GM23338 (cell line): ENCODE measurements around the gene MAS1L. TPM values are rescaled to one million over a fixed set of nuclear protein-coding genes. Genes with fewer than 3 reads are reported as not detected.

Experiments
- ATAC-seq: fragments of 200-7000 bp; cut with Tn5 transposase; 3 replicates; pipeline ENCODE4 v1.9.1; 2020
- DNase-seq: peaks from one replicate; pipeline ENCODE4 v3.0.0-alpha.2; 2015; ENCODE audit warnings: low spot score
- H2AFZ ChIP-seq: fragments of 200-600 bp; sonication (generic); 2 replicates; pipeline ENCODE4 v1.8.0; 2016; ENCODE audit warnings: antibody characterized with exemption, mild to moderate bottlenecking, moderate library complexity
- H3F3A ChIP-seq: fragments of 200-600 bp; sonication (generic); replicated peaks from 2 replicates; pipeline ENCODE4 v1.8.0; 2017; ENCODE audit warnings: antibody characterized with exemption, mixed run types, low read depth
- H3K27ac ChIP-seq: fragments of 200-600 bp; sonication (generic); 2 replicates; pipeline ENCODE4 v1.6.1; 2016; ENCODE audit warnings: low read depth
- H3K27me3 ChIP-seq: fragments of 200-600 bp; sonication (generic); 2 replicates; pipeline ENCODE4 v1.8.0; 2016; ENCODE audit warnings: mild to moderate bottlenecking, mixed run types, moderate library complexity; ENCODE audit not compliant: insufficient read depth
- H3K36me3 ChIP-seq: fragments of 200-600 bp; sonication (generic); 2 replicates; pipeline ENCODE4 v1.8.0; 2016; ENCODE audit warnings: mild to moderate bottlenecking; ENCODE audit not compliant: insufficient read depth
- H3K4me1 ChIP-seq: fragments of 200-600 bp; sonication (generic); 2 replicates; pipeline ENCODE4 v1.8.0; 2016; ENCODE audit warnings: mild to moderate bottlenecking, moderate library complexity; ENCODE audit not compliant: insufficient read depth
- H3K4me2 ChIP-seq: fragments of 200-600 bp; sonication (generic); 2 replicates; pipeline ENCODE4 v1.7.1; 2017; ENCODE audit warnings: mixed run types
- H3K4me3 ChIP-seq: fragments of 200-600 bp; sonication (generic); 2 replicates; pipeline ENCODE4 v1.6.1; 2016; ENCODE audit warnings: mixed run types
- H3K79me2 ChIP-seq: fragments of 200-600 bp; sonication (generic); replicated peaks from 2 replicates; pipeline ENCODE4 v1.8.0; 2017; ENCODE audit warnings: mild to moderate bottlenecking; ENCODE audit not compliant: insufficient read depth
- H3K9me2 ChIP-seq: fragments of 200-600 bp; sonication (generic); 2 replicates; pipeline ENCODE4 v1.8.0; 2017; ENCODE audit not compliant: insufficient read depth
- H4K20me1 ChIP-seq: fragments of 200-600 bp; sonication (generic); replicated peaks from 2 replicates; pipeline ENCODE4 v1.8.0; 2017; ENCODE audit warnings: mild to moderate bottlenecking; ENCODE audit not compliant: insufficient read depth
- H3K27ac Mint-ChIP-seq: 2 replicates; pipeline ENCODE4 v1.8.0; 2020; ENCODE audit warnings: inconsistent platforms, mild to moderate bottlenecking, moderate library complexity, mixed read lengths
- H3K27me3 Mint-ChIP-seq: 3 replicates; pipeline ENCODE4 v1.8.0; 2022; ENCODE audit warnings: low read depth, mild to moderate bottlenecking, moderate library complexity, mixed read lengths, inconsistent platforms; ENCODE audit not compliant: insufficient read depth, poor library complexity
- H3K36me3 Mint-ChIP-seq: 3 replicates; pipeline ENCODE4 v1.8.0; 2021; ENCODE audit warnings: low read depth, mild to moderate bottlenecking, inconsistent platforms, moderate library complexity, mixed read lengths
- H3K4me1 Mint-ChIP-seq: 3 replicates; pipeline ENCODE4 v1.8.0; 2020; ENCODE audit warnings: mild to moderate bottlenecking, inconsistent platforms, mixed read lengths
- H3K4me3 Mint-ChIP-seq: 3 replicates; pipeline ENCODE4 v1.8.0; 2021; ENCODE audit warnings: moderate library complexity, mild to moderate bottlenecking, inconsistent platforms, mixed read lengths
- H3K9me3 Mint-ChIP-seq: 3 replicates; pipeline ENCODE4 v1.8.0; 2020; ENCODE audit warnings: moderate library complexity, mild to moderate bottlenecking, inconsistent platforms, mixed read lengths
- CREB1 ChIP-seq: fragments of 250-450 bp; sonication (Bioruptor Pico); IDR thresholded peaks from 2 replicates; pipeline ENCODE4 v1.5.0; 2020; ENCODE audit warnings: low read depth, mild to moderate bottlenecking, moderate library complexity
- CTCF ChIP-seq, 2 experiments: fragments of 200-600 bp in 1 of 2; sonication (generic) in 1 of 2; conservative IDR thresholded peaks; 2 replicates each; pipeline versions ENCODE4 v1.5.1 to v1.6.1; 2016 to 2017; ENCODE audit warnings: antibody characterized with exemption in 2 of 2, low read depth in 2 of 2, mild to moderate bottlenecking in 2 of 2, moderate library complexity in 1 of 2
- EZH2 ChIP-seq: fragments of 200-600 bp; sonication (generic); IDR thresholded peaks from one replicate; pipeline ENCODE4 v1.8.0; 2017; ENCODE audit warnings: antibody characterized with exemption, mild to moderate bottlenecking, low read depth; ENCODE audit not compliant: unreplicated experiment
- EZH2phosphoT487 ChIP-seq: fragments of 200-600 bp; sonication (generic); IDR thresholded peaks from one replicate; pipeline ENCODE4 v1.8.1; 2018; ENCODE audit warnings: antibody characterized with exemption; ENCODE audit not compliant: unreplicated experiment
- JUNB ChIP-seq: IDR thresholded peaks from one replicate; pipeline ENCODE4 v1.6.1; 2016; ENCODE audit warnings: antibody characterized with exemption; ENCODE audit not compliant: unreplicated experiment
- NANOG ChIP-seq: IDR thresholded peaks from 2 replicates; pipeline ENCODE4 v1.6.1; 2016; ENCODE audit warnings: antibody characterized with exemption, borderline replicate concordance
- POLR2AphosphoS5 ChIP-seq: IDR thresholded peaks from 2 replicates; pipeline ENCODE4 v1.6.1; 2016; ENCODE audit warnings: antibody characterized with exemption, low read depth
- REST ChIP-seq: IDR thresholded peaks from one replicate; pipeline ENCODE4 v1.6.1; 2018; ENCODE audit warnings: antibody characterized with exemption; ENCODE audit not compliant: unreplicated experiment
- STAT1 ChIP-seq: IDR thresholded peaks from one replicate; pipeline ENCODE4 v1.6.1; 2016; ENCODE audit warnings: antibody characterized with exemption; ENCODE audit not compliant: unreplicated experiment
- ZNF331 ChIP-seq: fragments of 250-450 bp; sonication (Bioruptor Pico); IDR thresholded peaks from 2 replicates; pipeline ENCODE4 v1.5.0; 2020; ENCODE audit warnings: low read depth, mild to moderate bottlenecking, moderate library complexity
- ZNF462 ChIP-seq: fragments of 250-450 bp; sonication (Bioruptor Pico); IDR thresholded peaks from 2 replicates; pipeline ENCODE4 v1.5.0; 2020; ENCODE audit warnings: mild to moderate bottlenecking, moderate library complexity
- polyA plus RNA-seq: library from polyadenylated mRNA; unstranded; fragments of >200 nt; fragmentation: Nextera tagmentation; extraction: Ambion mirVana; gene quantifications from 2 replicates; pipeline ENCODE4 v1.2.1, GENCODE V29; 2016
- total RNA-seq: library from RNA; depleted of rRNA; stranded (reverse); fragments of >200 nt; shearing (Covaris generic); gene quantifications from 2 replicates; pipeline ENCODE4 v1.2.3, GENCODE V29; 2014

Gene MAS1L
- total and polyA plus RNA-seq, 2 experiments from 2014 or later: not detected

GRCh38 chr6:29490055-29490454, 2.3 kb upstream of the MAS1L start (continued):
- TF ChIP-seq CTCF (conservative IDR thresholded peaks at IDR 0.05; ENCODE audit: low read depth in 2 of 2) (no peak), EZH2 (no peak)

GRCh38 chr6:29489286-29489685, 1.5 kb upstream of the MAS1L start:
- no peak for TF ChIP-seq REST
- no peak for TF ChIP-seq ZNF331 (CRISPR knock-in tag)
- TF ChIP-seq STAT1: no peak
- TF ChIP-seq EZH2: no peak
- TF ChIP-seq CREB1: no peak
- no peak for TF ChIP-seq CTCF (conservative IDR thresholded peaks at IDR 0.05; ENCODE audit: low read depth in 2 of 2)
- no peak for TF ChIP-seq EZH2phosphoT487
- no peak for TF ChIP-seq NANOG
- no peak for TF ChIP-seq ZNF462
- TF ChIP-seq JUNB: no peak
- no peak for TF ChIP-seq POLR2AphosphoS5

More at GRCh38 chr6:29489286-29489685, 1.5 kb upstream of the MAS1L start:
- H3K36me3 ChIP-seq: no peaks in the 10 kb centered on the region
- Mint-ChIP-seq H3K4me3 (no peak overlapping the region), H3K27me3 (peaks cover 5% of the 10 kb centered on the region), H3K36me3 (no peaks in the 10 kb centered on the region), H3K9me3 (no peaks in the 10 kb centered on the region), H3K4me1 (peaks cover 5% of the 10 kb centered on the region), H3K27ac (no peak overlapping the region)
- H3K27me3 ChIP-seq: no peaks in the 10 kb centered on the region
- ATAC-seq: no peak
- H3K27ac ChIP-seq: no peak overlapping the region
- no peaks in the 10 kb centered on the region for H4K20me1 ChIP-seq
- peaks cover 22% of the 10 kb centered on the region for H3K9me2 ChIP-seq
- H3K4me3 ChIP-seq: no peak overlapping the region
- H3F3A ChIP-seq: no peaks in the 10 kb centered on the region
- H2AFZ ChIP-seq: no peak overlapping the region
- no peaks in the 10 kb centered on the region for H3K4me1 ChIP-seq
- H3K4me2 ChIP-seq: no peak overlapping the region
- no peaks in the 10 kb centered on the region for H3K79me2 ChIP-seq
- DNase-seq: no peak
